Skin of body (tissue), 2 donors: ENCODE results near the gene PPP4R3A. TPM values are rescaled to one million over a fixed set of nuclear protein-coding genes. Genes with fewer than 3 reads are reported as not detected.
"Not testable (repeated sequence)": the region's sequence is repeated elsewhere in the genome, so short reads cannot be mapped to it uniquely, and the experiment has no call there.

Source experiments
- DNase-seq: peaks from one replicate; lab custom pipeline; 2025; lab: John Stamatoyannopoulos, UW
- total RNA-seq: library from RNA; depleted of rRNA; stranded (reverse); fragments of >200 nt; gene quantifications from one replicate; pipeline ENCODE4 v1.2.3, GENCODE V29; 2014

The PPP4R3A gene
- 82.0 TPM for total RNA-seq

DNA sequence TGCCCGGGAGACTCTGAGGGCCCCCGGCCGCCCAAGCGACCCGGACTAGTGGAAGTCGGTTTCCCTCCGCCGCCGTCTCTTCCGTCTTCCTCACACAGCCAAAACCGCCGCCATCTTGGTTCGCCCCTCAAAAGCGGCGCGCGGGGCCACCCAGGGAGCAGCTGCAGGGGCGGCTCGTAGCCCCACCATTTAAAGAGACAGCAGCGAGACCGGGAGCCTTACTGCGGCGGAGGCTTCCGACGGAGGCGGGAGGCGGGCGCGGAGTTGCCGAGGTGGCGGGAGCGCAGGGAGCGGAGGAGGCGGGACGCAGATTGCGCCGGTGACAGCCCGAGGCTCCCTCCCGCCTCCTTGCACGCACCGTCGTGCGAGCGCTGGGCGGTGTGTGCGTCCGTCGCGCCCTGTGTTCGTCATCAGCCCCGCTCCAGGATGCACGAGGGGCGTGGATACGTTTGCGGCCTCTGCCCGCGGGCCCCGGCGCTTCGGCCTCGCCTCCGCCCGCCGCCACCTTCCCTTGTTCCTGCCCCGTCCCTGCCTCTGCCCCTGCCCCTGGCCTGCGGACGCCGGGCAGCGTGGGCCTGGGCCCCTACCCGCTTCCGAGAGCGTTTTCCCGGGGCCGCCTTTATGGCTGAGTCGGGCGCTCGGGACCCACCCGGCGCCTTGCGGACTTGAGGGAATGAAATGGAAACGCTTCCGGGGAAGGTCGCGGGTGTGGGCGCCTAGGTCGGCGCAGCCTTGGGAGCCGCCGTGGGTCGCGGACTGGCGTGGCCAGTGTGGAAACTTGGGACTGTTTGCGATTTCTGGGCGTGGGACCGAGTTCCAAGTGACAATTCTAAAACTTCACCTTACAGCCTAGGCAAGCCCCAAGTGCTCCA, at the start of gene PPP4R3A:
TSS of gene PPP4R3A (minus strand) at position 140 of the 872 bp plus-strand sequence. CDS start 663 bp downstream, outside the sequence.
- DNase-seq, result peak; percentile 97

DNA sequence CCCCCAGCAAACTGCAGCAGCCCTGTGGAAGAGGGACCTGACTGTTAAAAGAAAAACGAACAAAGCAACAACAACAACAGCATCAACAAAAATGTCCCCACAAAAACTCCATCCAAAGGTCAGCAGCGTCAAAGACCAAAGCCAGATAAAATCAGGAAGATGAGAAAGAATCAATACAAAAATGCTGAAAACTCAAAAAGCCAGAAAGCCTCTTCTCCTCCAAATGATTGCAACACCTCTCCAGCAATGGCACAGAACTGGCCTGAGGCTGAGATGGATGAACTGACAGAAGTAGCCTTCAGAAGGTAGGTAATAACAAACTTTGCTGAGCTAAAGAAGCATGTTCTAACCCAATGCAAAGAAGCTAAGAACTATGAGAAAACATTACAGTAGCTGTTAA, 45.4 kb upstream of the PPP4R3A start:
- DNase-seq, result no peak

DNA sequence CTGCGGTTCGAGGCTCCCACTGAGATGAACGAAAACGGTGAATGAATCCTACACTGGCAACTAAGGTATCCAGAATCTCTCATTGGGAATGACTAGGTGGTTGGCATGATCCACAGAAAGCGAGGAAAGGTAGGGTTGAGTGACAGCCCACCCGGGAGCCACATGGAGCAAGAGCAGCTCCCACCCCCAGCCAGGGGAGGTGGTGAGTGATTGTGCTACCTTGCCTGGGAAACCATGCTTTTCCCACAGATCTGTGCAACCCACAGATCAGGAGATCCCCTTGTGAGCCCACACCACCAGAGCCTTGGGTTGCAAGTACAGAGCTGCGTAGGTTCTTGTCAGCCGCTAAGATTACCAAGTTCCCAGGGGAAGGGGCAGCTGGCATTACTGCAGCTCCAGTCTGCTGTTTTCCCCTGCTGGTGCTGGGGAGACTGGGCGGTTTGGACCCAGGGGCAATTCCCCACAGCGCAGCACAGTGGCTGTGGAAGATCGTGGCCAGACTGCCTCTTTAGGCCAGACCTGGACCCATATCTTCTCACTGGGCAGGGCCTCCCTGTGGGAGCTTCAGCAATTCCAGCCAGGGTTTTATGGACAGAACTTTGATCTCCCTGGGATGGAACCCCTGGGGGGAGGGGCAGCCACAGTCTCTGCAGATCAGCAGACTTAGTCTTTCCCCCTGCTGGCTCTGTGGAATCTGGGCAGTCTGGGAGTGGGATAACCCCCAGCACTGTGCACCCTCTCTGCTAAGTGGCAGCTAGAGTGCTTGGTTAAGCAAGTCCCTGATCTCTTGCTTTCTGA, 44.6 kb upstream of the PPP4R3A start:
- DNase-seq, result no peak

DNA sequence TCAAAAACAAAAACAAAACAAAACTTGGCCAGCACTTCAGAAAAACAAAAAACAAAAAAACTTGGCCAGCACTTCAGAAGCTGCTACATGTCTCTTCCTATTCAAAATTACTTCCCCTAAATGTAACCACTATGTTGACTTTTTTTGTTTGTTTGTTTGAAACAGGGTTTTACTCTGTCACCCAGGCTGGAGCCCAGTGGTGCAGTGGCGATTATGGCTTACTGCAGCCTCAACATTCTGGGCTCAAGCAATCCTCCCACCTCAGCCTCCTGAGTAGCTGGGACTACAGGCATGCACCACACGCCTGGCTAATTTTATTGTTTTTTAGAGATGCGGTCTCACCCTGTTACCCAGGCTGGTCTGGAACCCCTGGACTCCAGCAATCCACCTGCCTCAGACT, 38.0 kb upstream of the PPP4R3A start:
- DNase-seq, result no peak

DNA sequence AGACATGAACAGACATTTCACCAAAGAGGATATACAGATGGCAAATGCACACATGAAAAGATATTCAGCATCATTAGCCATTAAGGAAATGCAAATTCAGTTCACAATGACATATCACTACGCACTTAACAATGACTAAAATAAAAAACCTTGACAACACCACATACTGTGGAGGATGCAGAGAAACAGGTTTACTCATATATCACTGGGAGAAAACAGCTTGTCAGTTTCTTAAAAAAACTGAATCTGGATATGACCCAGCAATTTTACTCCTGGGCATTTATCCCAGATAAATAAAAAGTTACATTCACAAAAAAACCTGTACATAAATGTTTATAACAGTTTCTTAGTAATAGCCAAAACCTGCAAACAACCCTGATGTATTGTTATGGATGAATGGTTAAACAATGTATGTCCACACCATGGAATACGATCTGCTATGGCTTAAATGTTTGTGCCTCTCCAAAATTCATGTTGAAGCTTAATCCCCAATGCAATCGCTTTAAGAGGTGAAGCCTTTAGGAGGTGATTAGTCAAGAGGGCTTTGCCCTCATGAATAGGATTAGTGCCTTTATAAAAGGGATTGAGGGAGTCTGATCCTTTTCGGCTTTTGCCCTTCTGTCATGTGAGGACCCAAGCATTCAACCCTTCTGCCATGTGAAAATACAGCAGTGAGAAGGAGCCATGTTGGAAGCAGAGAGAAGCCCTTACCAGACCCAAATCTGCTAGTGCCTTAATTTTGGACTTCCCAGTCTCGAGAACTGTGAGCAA, 36.0 kb upstream of the PPP4R3A start:
- DNase-seq, result no peak

DNA sequence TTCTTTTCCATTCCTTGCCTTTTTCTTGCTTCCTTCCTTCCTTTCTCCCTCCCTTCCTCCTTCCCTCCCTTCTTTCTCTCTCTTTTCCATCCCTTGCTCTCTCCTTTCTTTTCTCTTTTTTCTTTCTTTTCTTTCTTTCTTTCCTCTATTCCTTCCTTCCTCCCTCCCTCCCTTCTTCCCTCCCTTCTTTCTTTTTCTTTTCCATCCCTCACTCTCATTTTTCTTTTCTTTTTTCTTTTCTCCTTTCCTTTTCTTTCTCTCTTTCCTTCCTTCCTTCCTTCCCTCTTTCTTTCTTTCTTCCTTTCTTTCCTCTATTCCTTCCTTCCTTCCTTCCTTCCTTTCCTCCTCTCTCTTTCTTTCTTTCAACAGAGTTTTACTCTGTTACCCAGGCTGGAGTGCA, 35.1 kb upstream of the PPP4R3A start:
- no peak for DNase-seq

DNA sequence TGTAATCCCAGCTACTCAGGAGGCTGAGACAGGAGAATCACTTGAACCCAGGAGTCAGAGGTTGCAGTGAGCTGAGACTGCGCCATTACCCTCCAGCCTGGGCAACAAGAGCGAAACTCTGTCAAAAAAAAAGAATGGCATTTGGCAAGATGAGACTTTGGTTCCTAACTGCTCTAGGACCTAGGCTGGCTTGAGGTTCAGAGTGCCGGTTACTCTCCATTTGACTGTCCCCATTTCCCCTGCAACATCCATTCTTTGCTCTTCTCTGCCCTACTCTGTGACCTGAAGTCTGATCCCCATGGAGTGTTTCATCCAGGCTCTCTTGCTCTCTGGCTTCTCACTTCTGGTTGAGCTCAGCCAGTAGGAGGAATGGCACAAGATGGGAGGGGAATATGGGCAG, 26.2 kb upstream of the PPP4R3A start:
- no peak for DNase-seq

DNA sequence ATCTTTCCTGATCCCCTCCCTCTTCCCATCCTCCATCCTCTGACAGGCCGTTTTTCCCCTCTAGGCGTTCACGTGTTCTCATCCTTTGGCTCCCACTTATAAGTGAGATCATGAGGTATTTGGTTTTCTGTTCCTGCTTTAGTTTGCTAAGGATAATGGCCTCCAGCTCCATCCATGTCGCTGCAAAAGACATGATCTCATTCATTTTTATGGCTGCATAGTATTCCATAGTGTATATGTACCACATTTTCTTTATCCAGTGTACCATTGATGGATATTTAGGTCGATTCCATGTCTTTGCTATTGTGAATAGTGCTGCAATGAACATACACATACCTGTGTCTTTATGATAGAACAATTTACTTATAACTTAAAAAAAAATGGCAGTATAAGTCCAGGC, 23.9 kb upstream of the PPP4R3A start:
- DNase-seq, result not testable (repeated sequence)

DNA sequence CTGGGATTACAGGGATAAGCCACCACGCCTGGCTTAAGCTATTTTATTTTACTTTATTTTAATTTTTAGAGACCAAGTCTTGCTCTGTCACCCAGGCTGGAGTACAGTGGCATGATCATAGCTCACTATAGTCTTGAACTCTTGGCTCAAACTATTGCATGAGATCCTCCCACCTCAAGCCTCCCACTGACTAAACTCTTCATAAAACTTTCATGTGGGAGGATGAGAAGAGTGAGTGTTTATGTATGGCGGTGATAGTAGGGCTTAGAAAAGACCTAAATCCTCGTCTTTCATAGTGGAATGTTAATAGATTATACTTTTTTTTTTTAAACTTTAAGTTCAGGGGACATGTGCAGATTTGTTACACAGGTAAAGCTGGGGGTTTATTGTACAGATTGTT, 23.5 kb upstream of the PPP4R3A start:
- no peak for DNase-seq

DNA sequence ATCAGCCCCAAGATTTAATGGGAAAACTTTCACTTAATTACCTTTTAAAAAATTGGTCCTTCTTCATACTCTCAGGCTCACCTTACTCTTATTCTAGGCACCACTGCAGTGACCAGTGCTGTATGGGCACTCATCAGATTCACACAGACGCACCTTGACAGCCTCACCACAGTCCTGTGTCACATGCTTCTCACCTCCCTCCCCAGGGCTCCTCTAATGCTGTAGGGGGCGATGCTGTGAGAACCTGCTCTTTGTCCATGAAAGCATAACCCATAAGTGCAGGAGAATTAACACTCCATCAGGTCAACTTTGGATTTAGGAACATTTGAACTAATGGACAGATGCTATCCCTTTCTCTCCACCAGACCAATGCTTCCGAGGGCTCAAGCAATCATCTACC, 13.9 kb upstream of the PPP4R3A start:
- DNase-seq, result no peak

DNA sequence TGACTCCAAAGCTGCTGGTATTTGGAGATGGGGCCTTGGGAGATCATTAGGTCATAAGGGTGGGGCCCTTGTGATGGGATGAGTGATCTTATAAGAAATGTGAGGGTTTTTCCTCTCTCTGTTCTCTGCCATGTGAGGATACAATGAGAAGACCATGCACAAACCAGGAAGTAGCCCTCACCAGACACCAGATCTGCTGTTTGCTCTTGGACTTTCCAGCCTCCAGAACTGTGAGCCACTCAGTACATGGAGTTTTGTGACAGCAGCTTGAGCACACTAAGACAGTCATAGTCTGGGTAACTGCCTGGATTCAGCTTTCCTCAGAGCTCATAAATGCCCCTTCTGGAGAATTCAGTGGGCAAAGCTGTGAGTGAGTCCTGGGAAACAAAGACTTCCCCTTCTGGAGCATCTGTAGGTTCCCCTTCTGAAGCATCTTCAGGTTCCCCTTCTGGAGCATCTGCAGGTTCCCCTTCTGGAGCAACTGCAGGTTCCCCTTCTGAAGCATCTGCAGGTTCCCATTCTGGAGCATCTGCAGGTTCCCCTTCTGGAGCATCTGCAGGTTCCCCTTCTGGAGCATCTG, 11.0 kb upstream of the PPP4R3A start:
- no peak for DNase-seq

DNA sequence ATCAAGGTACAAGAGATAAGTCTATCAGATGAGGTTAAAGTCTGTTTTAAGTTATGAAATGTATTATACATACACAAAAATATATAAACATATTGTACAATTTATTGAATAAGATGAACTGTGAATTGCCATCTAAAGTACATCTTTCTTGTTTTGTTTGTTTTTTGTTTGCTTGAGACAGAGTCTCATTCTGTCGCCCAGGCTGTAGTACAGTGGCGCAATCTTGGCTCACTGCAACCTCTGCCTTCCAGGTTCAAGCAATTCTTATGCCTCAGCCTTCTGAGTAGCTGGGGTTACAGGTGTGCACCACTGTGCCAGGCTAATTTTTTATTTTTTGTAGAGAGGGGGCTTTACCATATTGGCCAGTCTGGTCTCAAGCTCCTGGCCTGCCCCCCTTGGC, 10.0 kb upstream of the PPP4R3A start:
- no peak for DNase-seq

DNA sequence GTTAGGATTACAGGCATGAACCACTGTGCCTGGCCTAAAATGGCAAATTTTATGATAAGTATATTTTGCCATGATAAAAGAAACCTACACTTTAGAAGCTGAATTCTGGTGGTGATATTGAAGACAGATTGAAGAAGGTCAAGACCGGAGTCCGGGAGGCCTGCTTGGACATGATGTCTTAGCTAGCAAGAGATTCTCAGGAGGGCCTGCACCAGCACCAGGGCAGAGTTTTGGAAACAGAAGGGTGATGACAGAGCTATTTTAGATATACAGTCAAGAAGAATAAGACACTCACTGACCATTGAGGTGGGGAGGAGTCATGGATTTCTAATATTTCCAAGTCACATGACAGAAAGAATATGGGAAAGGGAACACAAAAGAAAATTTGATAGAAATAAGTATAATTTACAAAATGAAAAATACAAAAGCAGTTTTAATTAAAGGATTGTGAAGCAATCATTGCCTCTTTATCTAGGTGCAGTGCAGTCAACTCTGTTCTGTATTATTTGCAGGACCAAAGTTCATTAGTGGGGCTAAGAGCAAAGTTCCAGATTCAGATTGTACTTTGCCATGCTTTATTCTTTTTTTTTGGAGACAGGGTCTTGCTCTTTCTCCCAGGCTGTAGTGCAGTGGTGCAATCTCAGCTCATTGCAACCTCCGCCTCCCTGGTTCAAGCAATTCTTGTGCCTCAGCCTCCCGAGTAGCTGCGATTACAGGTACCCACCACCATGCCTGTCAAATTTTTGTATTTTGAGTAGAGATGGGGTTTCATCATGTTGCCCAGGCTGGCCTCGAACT, 9.3 kb upstream of the PPP4R3A start:
- DNase-seq, result no peak

DNA sequence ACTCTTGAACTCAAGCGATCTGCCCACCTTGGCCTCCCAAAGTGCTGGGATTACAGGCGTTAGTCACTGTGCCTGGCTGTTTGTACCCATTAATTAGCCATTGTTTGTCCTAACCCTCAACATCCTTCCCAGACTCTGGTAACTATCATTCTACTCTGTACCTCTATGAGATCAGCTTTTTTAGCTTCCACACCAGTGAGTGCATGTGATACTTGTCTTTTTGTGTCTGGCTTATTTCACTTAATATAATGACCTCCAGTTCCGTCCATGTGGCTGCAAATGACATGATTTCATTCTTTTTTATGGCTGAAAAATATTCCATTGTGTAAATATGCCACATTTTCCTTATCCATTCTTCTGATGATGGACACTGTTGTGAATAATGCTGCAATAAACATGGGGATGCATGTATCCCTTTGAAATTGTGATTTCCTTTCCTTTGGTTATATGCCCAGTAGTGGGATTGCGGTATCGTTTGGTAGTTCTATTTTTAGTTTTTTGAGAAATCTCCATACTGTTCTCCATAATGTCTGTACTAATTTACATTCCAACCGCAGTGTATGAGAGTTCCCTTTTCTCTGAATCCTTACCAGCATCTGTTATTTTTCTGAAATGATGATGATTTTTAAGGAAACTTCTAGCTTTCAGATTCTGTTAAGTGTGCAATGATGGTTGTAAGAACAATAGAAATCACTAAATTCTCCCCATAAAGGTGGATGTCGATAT, 6.7 kb upstream of the PPP4R3A start:
- DNase-seq, result no peak

DNA sequence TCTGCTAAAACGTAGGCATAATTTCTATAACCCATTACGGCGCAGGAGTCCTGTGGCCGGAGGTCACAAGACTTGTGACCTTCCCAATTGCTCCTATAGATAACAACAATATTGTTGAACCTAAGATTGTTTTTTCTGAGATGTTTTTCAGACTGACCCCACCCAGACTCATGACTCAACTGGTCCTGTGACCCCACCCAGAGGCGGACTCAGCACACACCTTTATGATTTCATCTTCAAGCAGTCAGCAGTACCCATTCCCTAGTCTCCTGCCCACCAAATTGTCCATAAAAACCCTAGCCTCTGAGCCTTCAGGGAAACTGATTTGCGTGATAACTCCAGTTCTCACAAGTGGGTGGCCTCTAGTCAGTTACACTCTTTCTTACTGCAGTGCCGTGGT, 5.9 kb upstream of the PPP4R3A start:
- no peak for DNase-seq

DNA sequence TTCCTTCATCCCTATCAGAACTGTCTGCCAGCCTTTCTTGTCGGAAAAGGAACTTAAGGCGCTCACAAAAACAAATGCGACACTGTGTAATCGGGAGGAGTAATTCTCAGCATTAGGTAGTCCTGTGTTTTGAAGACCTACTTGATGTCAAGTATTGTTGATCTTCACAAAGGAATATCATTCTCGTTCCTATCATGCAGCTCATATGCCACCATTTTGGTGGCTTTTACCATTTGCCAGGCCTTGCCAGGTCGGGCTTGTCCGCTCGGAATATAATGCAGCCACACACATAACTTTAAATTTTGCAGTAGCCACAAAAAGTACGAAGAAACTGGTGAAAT, 903 bp upstream of the PPP4R3A start:
- DNase-seq, result peak; percentile 53

DNA sequence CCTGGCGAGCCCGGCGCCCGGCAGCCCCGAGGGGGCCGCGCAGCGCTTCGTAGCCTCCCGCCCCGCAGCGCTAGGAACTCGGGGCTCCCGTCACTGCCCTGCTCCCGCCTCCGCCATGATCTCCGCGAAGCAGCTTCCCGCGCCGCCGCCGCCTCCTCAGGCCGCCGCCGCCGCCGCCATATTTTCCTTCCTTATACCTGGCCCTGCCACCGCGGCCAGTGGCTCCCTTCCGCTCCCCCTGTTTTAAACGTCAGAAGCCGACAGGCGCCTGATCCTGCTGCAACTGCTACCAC, 286 bp downstream of the PPP4R3A start:
- DNase-seq, result no peak

DNA sequence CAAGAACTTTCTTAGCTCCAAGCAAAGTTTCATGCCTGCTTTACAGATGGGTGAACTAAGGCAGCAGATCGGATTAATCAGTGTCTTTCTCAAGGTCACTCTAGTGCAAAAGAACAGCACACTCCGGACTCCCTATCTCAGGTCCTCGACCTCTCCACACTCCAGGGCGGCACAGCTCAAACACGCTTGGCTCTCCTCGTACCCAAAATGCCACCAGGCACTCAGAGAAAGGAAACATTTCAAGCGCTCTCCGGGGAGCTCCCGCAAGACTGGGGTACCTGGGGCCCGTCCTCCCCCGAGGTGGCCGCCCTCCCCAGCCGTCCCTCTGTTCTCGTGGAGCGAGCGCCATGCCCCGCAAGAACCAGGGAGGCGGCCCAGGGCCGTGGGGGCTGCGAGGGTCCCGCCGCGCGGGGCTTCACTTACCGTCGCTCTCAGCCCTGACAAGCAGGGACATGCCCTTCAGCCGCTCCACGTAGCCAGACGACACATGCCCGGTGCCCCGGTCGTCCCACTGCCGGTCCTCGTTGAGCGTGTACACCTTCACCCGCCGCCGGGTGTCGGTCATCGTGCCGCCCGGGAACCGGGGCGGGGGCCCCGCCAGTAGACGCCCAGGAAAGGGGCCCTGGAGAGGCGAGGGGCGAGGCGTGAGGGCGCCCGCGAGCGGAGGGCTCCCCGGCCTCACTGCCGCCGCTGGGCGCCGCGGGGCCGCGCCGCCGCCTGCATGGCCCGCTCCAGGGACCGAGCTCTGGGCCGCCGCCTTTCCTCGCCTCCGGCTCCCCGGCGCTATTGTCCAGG, 830 bp downstream of the PPP4R3A start:
- no peak for DNase-seq

DNA sequence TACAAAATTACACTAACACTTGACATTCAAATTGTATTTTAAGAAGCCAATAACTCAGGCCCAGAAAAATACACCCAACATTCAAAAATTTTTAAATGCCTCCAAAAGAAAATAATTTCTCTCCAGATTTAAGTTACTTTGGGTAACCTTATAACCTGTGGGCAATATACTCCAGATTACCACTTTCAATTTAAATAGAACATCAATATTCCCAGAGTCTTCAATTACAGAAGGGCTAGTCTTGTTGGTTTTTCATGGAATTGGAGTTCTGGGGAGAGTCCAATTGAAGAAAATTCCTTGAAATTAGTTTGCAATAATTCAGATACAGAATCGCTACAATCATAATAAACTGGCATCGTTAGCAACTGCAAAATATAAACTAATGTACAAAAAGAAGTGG, 2.0 kb downstream of the PPP4R3A start:
- no peak for DNase-seq

DNA sequence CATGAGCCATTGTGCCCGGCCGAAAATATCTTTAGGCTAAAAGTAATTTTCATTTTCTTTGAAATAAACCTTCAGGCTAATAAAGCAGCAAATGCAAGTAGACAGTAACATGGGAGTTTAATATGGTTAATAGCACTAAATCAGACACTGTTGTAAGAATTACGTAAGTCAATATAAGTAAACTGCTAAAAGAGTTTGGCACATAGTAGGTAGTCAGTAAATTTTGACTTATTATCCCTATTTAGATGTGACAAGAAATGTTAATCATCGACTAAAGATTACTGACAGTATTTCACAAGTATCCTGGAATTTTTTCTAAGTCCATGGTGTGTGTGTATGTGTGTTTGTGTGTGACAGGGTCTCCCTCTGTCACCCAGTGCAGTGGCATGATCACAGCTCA, 3.9 kb downstream of the PPP4R3A start:
- no peak for DNase-seq
